Heart left ventricle (tissue), 16 donors: ENCODE data around the gene TLCD1. TPM values are rescaled to one million over a fixed set of nuclear protein-coding genes. Genes with fewer than 3 reads are reported as not detected.

Experiments used
- ATAC-seq, 4 donors: fragments of 200-7000 bp; cut with Tn5 transposase; one replicate each; pipeline ENCODE4 v1.9.1; 2020 to 2022; ENCODE audit warnings: moderate library complexity in 4 of 4, mild to moderate bottlenecking in 3 of 4, moderate number of reproducible peaks in 1 of 4
- DNase-seq, 5 donors: peaks; one replicate each; pipeline ENCODE4 v3.0.0-alpha.2; 2020
- H3K27ac ChIP-seq, 12 donors: fragments of 200-600 bp; sonication (generic) in 4 of 12; one replicate each; pipeline versions ENCODE4 v1.5.0 to v1.8.0; 2016 to 2022; ENCODE audit warnings: mild to moderate bottlenecking in 2 of 12
- H3K27me3 ChIP-seq, 9 donors: fragments of 200-600 bp; sonication (generic) in 2 of 9; one replicate each; pipeline versions ENCODE4 v1.5.1 to v1.8.0; 2016 to 2022; ENCODE audit warnings: mild to moderate bottlenecking in 3 of 9
- H3K36me3 ChIP-seq, 9 donors: fragments of 200-600 bp; sonication (generic) in 2 of 9; one replicate each; pipeline versions ENCODE4 v1.5.0 to v1.8.0; 2018 to 2022; ENCODE audit warnings: mild to moderate bottlenecking in 2 of 9
- H3K4me1 ChIP-seq, 12 donors: fragments of 200-600 bp; sonication (generic) in 4 of 12; one replicate each; pipeline versions ENCODE4 v1.5.0 to v1.8.0; 2016 to 2022; ENCODE audit warnings: mild to moderate bottlenecking in 3 of 12
- H3K4me3 ChIP-seq, 12 donors: fragments of 200-600 bp; sonication (generic) in 4 of 12; one replicate each; pipeline versions ENCODE4 v1.5.0 to v1.8.0; 2017 to 2022; ENCODE audit warnings: mild to moderate bottlenecking in 9 of 12, moderate library complexity in 4 of 12
- H3K9me3 ChIP-seq, 12 donors: fragments of 200-600 bp; sonication (generic) in 4 of 12; one replicate each; pipeline versions ENCODE4 v1.5.0 to v1.8.0; 2016 to 2022; ENCODE audit warnings: mild to moderate bottlenecking in 1 of 12
- CTCF ChIP-seq, 12 donors: fragments of 200-600 bp; sonication (generic) in 4 of 12; IDR thresholded peaks; one replicate each; pipeline versions ENCODE4 v1.5.0 to v1.8.0; 2018 to 2022; ENCODE audit warnings: antibody characterized with exemption in 12 of 12, mild to moderate bottlenecking in 5 of 12
- POLR2A ChIP-seq, 2 donors: fragments of 450-650 bp; IDR thresholded peaks; one replicate each; pipeline ENCODE4 v1.6.1; 2017; ENCODE audit warnings: antibody characterized with exemption in 2 of 2, mild to moderate bottlenecking in 2 of 2, moderate library complexity in 2 of 2
- WGBS, 4 donors: extraction: QIAGEN DNeasy Blood & Tissue Kit in 2 of 4; methylation state at CpG; one replicate each; pipeline versions ENCODE4 v1.1.5 to v1.1.7; 2013 to 2018; 5-methylcytosine and 5-hydroxymethylcytosine counted together
- intact Hi-C, 10 donors: fragments of 100-400 bp; cut with DNase I; formaldehyde crosslinking; loops; one replicate each; pipeline versions ENCODE4 v1.11.1 to v1.14.2; 2022
- polyA plus RNA-seq, 2 donors: library from polyadenylated mRNA; stranded (reverse); fragments of 200-250 nt; gene quantifications; one replicate each; pipeline ENCODE4 v1.2.3, GENCODE V29; 2013
- total RNA-seq, 9 donors: library from RNA; depleted of rRNA in 2 of 9; stranded (reverse); fragments of >200 nt in 2 of 9; fragmentation: NEBNext Ultra II Directional in 3 of 9; extraction: Animal tissue kit (Norgen Biotek cat#: 25700) in 3 of 9; gene quantifications; one replicate each; pipeline versions ENCODE4 v1.1.0 to v1.2.4, GENCODE V29; 2016 to 2023
- donor health status: ischemic (EF 13 %, LVEDD 7.1; RV severe dilation, severe dysfunction).
- donor health status: healthy with polysubstance abuse.
- donor health status: DM: no; HTN: yes; CAD: no.
- donor health status: DM: no; HTN: no; CAD: no.
- donor health status: ischemic (EF 25% LVEDD 6.9; RV normal size, moderate dysfunction).
- donor health status: ischemic (EF 25% LVEDD 5.7; RV mildly dilated, moderate dysfunction).
- donor health status: healthy.
- donor health status: DM: yes; HTN: yes; CAD: no.
- donor health status: ischemic (EF 35%, LVEDD 5.7; RV mildly dilated, moderate dysfunction).
- donor health status: nonischemic (EF 11% LVEDD 7.7; RV severe dilation, severe dysfunction).
- donor health status: DM: yes; HTN: yes; CAD: no.
- donor health status: PGD.
- donor health status: ischemic (EF 29% LVEDD 5.4; RV normal size, mild dysfunction).
- donor health status: nonischemic (EF 23%, LVEDD 6.1; RV moderate dilation, normal function).

TLCD1 gene
- total and polyA plus RNA-seq, 11 donors, result 0.52 to 11.7 (median 1.8) TPM

- TF ChIP-seq POLR2A (IDR thresholded peaks at IDR 0.05), result no peak
- no peak for TF ChIP-seq CTCF (IDR thresholded peaks at IDR 0.05)
- intact Hi-C loops, result no loop called here
- Histone ChIP-seq H3K4me3 (no peak overlapping the region), H3K27me3 (no peaks in the 10 kb centered on the region), H3K27ac (no peak overlapping the region), H3K9me3 (no peaks in the 10 kb centered on the region), H3K36me3 (peaks cover 0 to 56% (median 51%) of the 10 kb centered on the region in 9 donors), H3K4me1 (no peaks in the 10 kb centered on the region)
- WGBS, 4 donors, result 59 to 94% (median 91%) methylated on average over 4 to 14 of the region's 14 CpGs
- DNase-seq, result no peak
- peak in 1 of 4 donors; percentile 10 for ATAC-seq
Observed at GRCh38 chr17:28704219-28704858, 21.7 kb downstream of the TLCD1 start.

- intact Hi-C loops, result no loop called here
- no peaks in the 10 kb centered on the region for H3K4me1 ChIP-seq
- DNase-seq (no peak), ATAC-seq (no peak)
- H3K27me3 ChIP-seq, result no peaks in the 10 kb centered on the region
- no peak overlapping the region for H3K4me3 ChIP-seq
- H3K27ac ChIP-seq, result no peak overlapping the region
- H3K36me3 ChIP-seq, result peaks cover 0 to 62% (median 57%) of the 10 kb centered on the region in 9 donors
- 75 to 82% (median 79%) methylated on average over 16 of the region's 16 CpGs for WGBS, 4 donors
- no peaks in the 10 kb centered on the region for H3K9me3 ChIP-seq
- TF ChIP-seq CTCF (IDR thresholded peaks at IDR 0.05), result no peak
- TF ChIP-seq POLR2A (IDR thresholded peaks at IDR 0.05), result no peak
Observed at GRCh38 chr17:28703552-28704218, 22.3 kb downstream of the TLCD1 start.

- Histone ChIP-seq H3K4me3 (no peak overlapping the region), H3K4me1 (no peaks in the 10 kb centered on the region), H3K27me3 (no peaks in the 10 kb centered on the region), H3K9me3 (no peaks in the 10 kb centered on the region), H3K36me3 (peaks cover 1 to 72% (median 67%) of the 10 kb centered on the region in 9 donors), H3K27ac (no peak overlapping the region)
- intact Hi-C loops, result no loop called here
- DNase-seq (no peak), ATAC-seq (no peak)
- WGBS, 4 donors, result 64 to 81% (median 80%) methylated on average over 2 to 3 of the region's 3 CpGs
- TF ChIP-seq CTCF (IDR thresholded peaks at IDR 0.05), result no peak
- no peak for TF ChIP-seq POLR2A (IDR thresholded peaks at IDR 0.05)
Observed at GRCh38 chr17:28702752-28703150, 23.3 kb downstream of the TLCD1 start.

GRCh38 chr17:28702026-28702751 is 23.8 kb downstream of the TLCD1 start:
- TF ChIP-seq CTCF (IDR thresholded peaks at IDR 0.05) (no peak), POLR2A (IDR thresholded peaks at IDR 0.05) (no peak)
- no peaks in the 10 kb centered on the region for H3K9me3 ChIP-seq
- ATAC-seq, result no peak
- H3K4me3 ChIP-seq, result no peak overlapping the region
- H3K27ac ChIP-seq, result no peak overlapping the region
- H3K27me3 ChIP-seq, result no peaks in the 10 kb centered on the region
- DNase-seq, result no peak
- peaks cover 2 to 77% (median 72%) of the 10 kb centered on the region in 9 donors for H3K36me3 ChIP-seq
- 77 to 83% (median 79%) methylated on average over 6 to 10 of the region's 10 CpGs for WGBS, 4 donors
- intact Hi-C loops, result no loop called here
- H3K4me1 ChIP-seq, result no peaks in the 10 kb centered on the region
